Neutrophil (primary cell): Measurements from ENCODE around the gene IRF3.

Experiments used
- H3K27ac ChIP-seq: fragments of 200-600 bp; sonication (generic); 2 replicates; pipeline ENCODE4 v1.5.1; 2016; ENCODE audit warnings: mild to moderate bottlenecking, moderate library complexity
- H3K27me3 ChIP-seq: fragments of 200-600 bp; sonication (generic); 2 replicates; pipeline ENCODE4 v1.6.0; 2016; ENCODE audit warnings: mild to moderate bottlenecking
- H3K36me3 ChIP-seq: fragments of 200-600 bp; sonication (generic); 2 replicates; pipeline ENCODE4 v1.5.1; 2017
- H3K4me1 ChIP-seq, 2 experiments: fragments of 200-600 bp in 1 of 2; sonication (generic) in 1 of 2; 1 replicate in 1 of 2; 2 replicates in 1 of 2; pipeline versions ENCODE4 v1.5.1 to v1.6.1; 2013 to 2016; ENCODE audit warnings: low read depth in 1 of 2, low read length in 1 of 2, mild to moderate bottlenecking in 1 of 2, moderate library complexity in 1 of 2; ENCODE audit not compliant: control insufficient read depth in 1 of 2, insufficient read depth in 1 of 2
- H3K4me3 ChIP-seq, 2 experiments: fragments of 200-600 bp in 1 of 2; sonication (generic) in 1 of 2; 1 replicate in 1 of 2; 2 replicates in 1 of 2; pipeline ENCODE4 v1.5.1; 2013 to 2016; ENCODE audit warnings: low read depth in 1 of 2, low read length in 1 of 2, mild to moderate bottlenecking in 1 of 2, moderate library complexity in 1 of 2
- H3K9me3 ChIP-seq: fragments of 200-600 bp; sonication (generic); 2 replicates; pipeline ENCODE4 v1.5.1; 2016
- CTCF ChIP-seq: fragments of 200-600 bp; sonication (generic); IDR thresholded peaks from 2 replicates; pipeline ENCODE4 v1.5.1; 2016; ENCODE audit warnings: antibody characterized with exemption

The IRF3 gene

GRCh38 chr19:49665351-49666119, at the start of gene IRF3, which contains the start of gene BCL2L12:
IRF3 (minus strand) TSS chr19:49665857; CDS start chr19:49664838, 1,019 bp downstream.
BCL2L12 (plus strand) TSS chr19:49665933; CDS start chr19:49666693, 760 bp downstream.
- no peaks in the 10 kb centered on the region for H3K27me3 ChIP-seq
- peak within 1 kb of the TSS; percentile 95 to 98 for H3K4me3 ChIP-seq
- H3K27ac ChIP-seq = peak within 1 kb of the TSS; percentile 92
- TF ChIP-seq CTCF = peak; percentile 37
- H3K9me3 ChIP-seq = no peaks in the 10 kb centered on the region
- H3K4me1 ChIP-seq = peaks cover 31 to 33% of the 10 kb centered on the region in 2 experiments
- peaks cover 38% of the 10 kb centered on the region for H3K36me3 ChIP-seq

- Histone ChIP-seq H3K27me3 (no peaks in the 10 kb centered on the region), H3K27ac (no peak overlapping the region), H3K9me3 (no peaks in the 10 kb centered on the region), H3K4me1 (peaks cover 6 to 13% of the 10 kb centered on the region in 2 experiments), H3K36me3 (no peaks in the 10 kb centered on the region), H3K4me3 (no peak overlapping the region)
- no peak for TF ChIP-seq CTCF
Observed at GRCh38 chr19:49713236-49713845, 47.7 kb upstream of the IRF3 start.

- Histone ChIP-seq H3K4me3 (no peak overlapping the region), H3K9me3 (no peaks in the 10 kb centered on the region), H3K27ac (no peak overlapping the region), H3K36me3 (no peaks in the 10 kb centered on the region), H3K27me3 (no peaks in the 10 kb centered on the region), H3K4me1 (peaks cover 1 to 9% of the 10 kb centered on the region in 2 experiments)
- no peak for TF ChIP-seq CTCF
Observed at GRCh38 chr19:49712397-49712859, 46.8 kb upstream of the IRF3 start.

- Histone ChIP-seq H3K4me1 (no peaks in the 10 kb centered on the region), H3K27ac (no peak overlapping the region), H3K4me3 (no peak overlapping the region), H3K36me3 (no peaks in the 10 kb centered on the region), H3K9me3 (no peaks in the 10 kb centered on the region), H3K27me3 (no peaks in the 10 kb centered on the region)
- TF ChIP-seq CTCF = no peak
Observed at GRCh38 chr19:49710372-49710951, 44.8 kb upstream of the IRF3 start.

- Histone ChIP-seq H3K4me3 (no peak overlapping the region), H3K36me3 (no peaks in the 10 kb centered on the region), H3K27me3 (peaks cover 6% of the 10 kb centered on the region), H3K27ac (no peak overlapping the region), H3K9me3 (no peaks in the 10 kb centered on the region), H3K4me1 (no peaks in the 10 kb centered on the region)
- no peak for TF ChIP-seq CTCF
Observed at GRCh38 chr19:49705919-49706318, 40.3 kb upstream of the IRF3 start.
